Neural crest cell (in vitro differentiated cells): ENCODE data around the gene FAM204A. TPM values are rescaled to one million over a fixed set of nuclear protein-coding genes. Genes with fewer than 3 reads are reported as not detected.

Experiments used
- DNase-seq: peaks from one replicate; pipeline ENCODE4 v3.0.0; 2021; ENCODE audit warnings: low read depth, mixed read lengths, low spot score
- H3K27ac Mint-ChIP-seq: one replicate; pipeline ENCODE4 v1.8.0; 2021; ENCODE audit warnings: mild to moderate bottlenecking, mixed read lengths; ENCODE audit not compliant: unreplicated experiment
- H3K27me3 Mint-ChIP-seq: 2 replicates; pipeline ENCODE4 v1.8.0; 2021; ENCODE audit warnings: low read depth, mild to moderate bottlenecking, mixed read lengths
- H3K36me3 Mint-ChIP-seq: 2 replicates; pipeline ENCODE4 v1.8.0; 2021; ENCODE audit warnings: low read depth, mild to moderate bottlenecking, mixed read lengths
- H3K4me1 Mint-ChIP-seq: 2 replicates; pipeline ENCODE4 v1.8.0; 2021; ENCODE audit warnings: mixed read lengths
- H3K4me3 Mint-ChIP-seq: one replicate; pipeline ENCODE4 v1.8.0; 2021; ENCODE audit warnings: mild to moderate bottlenecking, mixed read lengths
- H3K9me3 Mint-ChIP-seq: 2 replicates; pipeline ENCODE4 v1.8.0; 2021; ENCODE audit warnings: mixed read lengths
- CTCF ChIP-seq: fragments of 200-600 bp; sonication (generic); conservative IDR thresholded peaks from 2 replicates; pipeline ENCODE4 v1.5.0; 2021; ENCODE audit warnings: antibody characterized with exemption, mild to moderate bottlenecking
- total RNA-seq: library from RNA; stranded (reverse); gene quantifications from 2 replicates; pipeline ENCODE4 v1.2.1, GENCODE V29; 2021

Gene FAM204A
- total RNA-seq, 1 donor from 2014 or later, result 74.7 TPM

DNA sequence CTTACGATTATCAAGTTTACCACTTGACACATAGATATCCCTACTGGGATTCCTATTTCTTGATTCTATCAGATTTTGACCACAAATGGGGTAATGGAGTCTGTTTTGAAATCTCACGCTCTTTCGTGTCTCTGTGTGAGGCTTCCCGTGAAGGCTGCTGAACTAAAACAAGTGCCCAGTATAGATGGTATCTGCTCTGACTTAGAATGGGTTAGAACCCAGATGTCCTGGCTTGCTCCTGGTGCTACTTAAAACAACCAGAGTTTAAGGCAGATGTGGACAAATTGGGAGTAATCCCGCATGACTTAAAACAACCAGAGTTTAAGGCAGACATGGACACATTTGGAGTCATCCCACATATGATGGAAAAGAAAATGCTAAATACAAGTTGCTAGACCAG, 85.9 kb downstream of the FAM204A start:
- Mint-ChIP-seq H3K4me1 (peaks cover 18% of the 10 kb centered on the region), H3K9me3 (no peaks in the 10 kb centered on the region), H3K27ac (no peak overlapping the region), H3K27me3 (peaks cover 15% of the 10 kb centered on the region), H3K36me3 (no peaks in the 10 kb centered on the region), H3K4me3 (no peak overlapping the region)
- no peak for DNase-seq
- TF ChIP-seq CTCF, result no peak

GRCh38 chr10:118255355-118255754, 86.8 kb downstream of the FAM204A start:
- Mint-ChIP-seq H3K9me3 (no peaks in the 10 kb centered on the region), H3K36me3 (no peaks in the 10 kb centered on the region), H3K4me1 (peaks cover 18% of the 10 kb centered on the region), H3K4me3 (no peak overlapping the region), H3K27ac (no peak overlapping the region), H3K27me3 (peaks cover 15% of the 10 kb centered on the region)
- DNase-seq, result no peak
- TF ChIP-seq CTCF, result no peak

- TF ChIP-seq CTCF, result no peak
- Mint-ChIP-seq H3K27me3 (peaks cover 22% of the 10 kb centered on the region), H3K4me1 (peaks cover 18% of the 10 kb centered on the region), H3K27ac (no peak overlapping the region), H3K9me3 (no peaks in the 10 kb centered on the region), H3K4me3 (no peak overlapping the region), H3K36me3 (no peaks in the 10 kb centered on the region)
- DNase-seq, result no peak
These were observed 87.5 kb downstream of the FAM204A start for GRCh38 chr10:118254654-118255053.

- Mint-ChIP-seq H3K27ac (no peak overlapping the region), H3K4me3 (no peak overlapping the region), H3K36me3 (no peaks in the 10 kb centered on the region), H3K27me3 (peaks cover 34% of the 10 kb centered on the region), H3K9me3 (no peaks in the 10 kb centered on the region), H3K4me1 (peaks cover 18% of the 10 kb centered on the region)
- no peak for DNase-seq
- TF ChIP-seq CTCF, result no peak
These were observed 88.7 kb downstream of the FAM204A start for GRCh38 chr10:118253397-118253796.

DNA sequence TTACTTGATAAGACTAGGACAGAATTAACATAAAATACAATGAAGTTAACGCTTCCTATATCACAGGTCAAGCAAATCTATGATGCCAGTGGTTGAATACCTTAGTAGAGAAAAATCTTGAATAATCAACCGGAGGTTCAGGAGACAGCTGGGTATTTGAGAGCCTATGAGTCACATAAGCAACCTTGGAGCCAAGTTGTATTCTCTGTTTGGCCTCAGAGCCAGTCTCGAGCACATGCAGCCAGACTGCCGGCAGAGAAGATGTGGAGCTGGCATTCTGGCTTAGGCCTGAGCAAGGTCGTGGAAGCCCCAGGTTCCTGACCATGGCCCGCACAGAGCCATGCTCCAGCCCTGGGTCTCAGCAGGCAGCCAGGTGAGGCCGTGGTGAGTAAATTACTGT, 90.3 kb downstream of the FAM204A start:
- Mint-ChIP-seq H3K27ac (no peak overlapping the region), H3K9me3 (no peaks in the 10 kb centered on the region), H3K4me3 (no peak overlapping the region), H3K27me3 (peaks cover 43% of the 10 kb centered on the region), H3K4me1 (peaks cover 7% of the 10 kb centered on the region), H3K36me3 (no peaks in the 10 kb centered on the region)
- no peak for DNase-seq
- TF ChIP-seq CTCF, result no peak

GRCh38 chr10:118249714-118250113, 92.4 kb downstream of the FAM204A start:
- DNase-seq, result no peak
- H3K4me3 Mint-ChIP-seq, result no peak overlapping the region
- no peak overlapping the region for H3K27ac Mint-ChIP-seq
- peaks cover 8% of the 10 kb centered on the region for H3K4me1 Mint-ChIP-seq
- peaks cover 60% of the 10 kb centered on the region for H3K27me3 Mint-ChIP-seq
- H3K36me3 Mint-ChIP-seq, result no peaks in the 10 kb centered on the region
- H3K9me3 Mint-ChIP-seq, result no peaks in the 10 kb centered on the region
- TF ChIP-seq CTCF, result no peak
